Midbrain (tissue), 1 donor: ENCODE results near the gene TUSC7.

Experiments
- DNase-seq: peaks from one replicate; lab custom pipeline; 2025; lab: John Stamatoyannopoulos, UW

TUSC7 gene

GRCh38 chr3:116709479-116709878, at the start of gene TUSC7:
Gene TUSC7, plus strand, starts transcription at chr3:116709779.
- no peak for DNase-seq

- DNase-seq = no peak
Measured at GRCh38 chr3:116661196-116661595, 48.4 kb upstream of the TUSC7 start.

GRCh38 chr3:116663161-116664110, 46.1 kb upstream of the TUSC7 start:
- peak; percentile 28 for DNase-seq

GRCh38 chr3:116667324-116667723, 42.3 kb upstream of the TUSC7 start:
- DNase-seq = no peak

DNA sequence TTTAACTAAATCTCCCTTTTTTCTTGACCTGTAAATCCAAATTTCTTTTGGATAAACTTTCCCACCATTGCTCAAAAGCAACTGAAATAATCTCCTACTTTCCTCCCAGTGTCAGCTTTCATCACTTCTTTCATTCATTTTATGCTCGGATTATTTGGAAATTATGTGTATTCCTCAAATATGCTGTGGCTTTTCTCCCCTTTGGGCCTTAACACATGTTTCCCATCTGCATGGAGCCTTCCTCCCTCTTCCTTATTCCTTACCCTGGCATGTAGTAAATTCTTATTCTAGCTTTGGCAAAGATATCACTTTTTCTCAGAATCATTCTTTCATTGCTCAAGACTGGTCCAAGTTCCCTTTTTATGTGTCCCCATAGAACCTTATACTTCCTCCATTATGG, 41.8 kb upstream of the TUSC7 start:
- DNase-seq = no peak

DNA sequence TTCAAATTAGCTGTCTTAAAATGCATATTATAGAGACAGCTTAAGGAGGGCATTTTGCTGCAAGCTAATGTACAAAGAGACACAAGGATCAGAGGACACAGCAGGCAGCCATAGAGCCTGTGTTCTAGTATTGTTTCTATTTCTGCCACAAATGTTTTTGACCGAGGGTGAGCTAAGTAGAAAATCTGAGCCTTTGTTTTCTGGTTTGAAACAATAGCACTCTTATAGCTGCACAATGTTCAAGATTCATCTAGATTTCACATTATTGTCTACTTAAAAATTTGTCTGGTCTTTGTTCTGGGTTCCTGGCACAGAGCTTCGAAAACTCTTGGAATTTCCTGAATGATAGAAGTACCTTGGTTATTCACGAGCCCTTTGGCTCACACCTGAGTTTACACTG, 40.0 kb upstream of the TUSC7 start:
- peak; percentile 39 for DNase-seq

GRCh38 chr3:116671151-116671550, 38.4 kb upstream of the TUSC7 start:
- DNase-seq = no peak

DNA sequence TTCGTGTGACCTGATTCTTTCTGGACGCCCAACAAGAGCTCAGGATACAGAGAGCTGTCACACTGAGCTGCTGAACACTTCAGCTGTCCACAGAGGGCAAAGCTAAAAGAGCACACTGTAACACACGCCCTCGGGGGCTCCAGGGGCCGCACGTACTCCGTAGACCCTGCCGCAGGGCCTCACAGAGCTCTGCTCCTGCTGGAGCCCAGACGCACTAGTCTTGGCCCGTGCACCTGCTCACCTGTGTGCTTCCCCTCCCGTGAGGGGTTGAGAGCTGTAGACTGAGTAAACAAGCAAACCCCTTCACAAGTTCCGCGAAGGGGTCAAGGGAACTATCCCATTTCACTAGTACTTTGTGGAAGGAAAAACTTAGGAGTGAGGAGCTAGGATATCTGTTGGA, 30.7 kb upstream of the TUSC7 start:
- no peak for DNase-seq

DNA sequence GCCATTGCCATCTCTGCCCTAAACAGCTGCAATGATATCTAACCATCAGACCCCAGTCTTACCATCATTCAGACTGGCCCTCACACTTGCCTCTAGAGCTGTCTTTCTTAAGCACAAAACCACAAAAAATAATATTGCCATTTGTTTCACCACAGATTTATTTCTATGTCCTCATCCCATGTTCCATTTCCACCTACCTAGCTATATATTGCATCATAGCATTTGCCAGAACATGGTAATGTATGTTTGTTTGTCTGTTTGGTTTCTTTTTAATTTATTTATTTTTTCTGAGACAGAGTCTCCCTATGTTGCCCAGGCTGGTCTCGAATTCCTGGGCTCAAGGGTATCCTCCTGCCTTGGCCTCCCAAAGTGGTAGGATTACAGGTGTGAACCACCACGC, 18.5 kb upstream of the TUSC7 start:
- DNase-seq = no peak

GRCh38 chr3:116701070-116701469, 8.5 kb upstream of the TUSC7 start:
- DNase-seq = no peak

- no peak for DNase-seq
Measured at GRCh38 chr3:116702334-116702733, 7.2 kb upstream of the TUSC7 start.

GRCh38 chr3:116707531-116707930, 2.0 kb upstream of the TUSC7 start:
- no peak for DNase-seq

DNA sequence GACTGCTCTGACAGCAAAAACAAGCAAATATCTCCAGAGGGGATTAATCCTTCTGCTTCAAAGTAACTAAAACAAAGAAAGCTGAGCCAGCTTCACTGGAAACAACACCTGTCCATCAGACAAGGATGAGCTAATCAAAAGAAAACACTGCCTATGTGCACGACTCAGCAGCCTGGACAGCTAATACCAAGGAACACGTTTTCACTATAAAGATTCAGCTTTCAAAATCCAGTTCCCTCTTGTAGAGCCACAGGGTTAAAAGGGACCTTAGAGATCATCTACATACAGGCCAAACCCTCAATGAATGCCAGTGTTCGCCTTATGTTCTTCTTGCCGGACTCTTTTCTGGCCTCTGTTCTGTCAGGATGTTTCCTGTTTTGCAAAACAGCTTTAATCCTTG, 6.9 kb downstream of the TUSC7 start:
- no peak for DNase-seq

DNA sequence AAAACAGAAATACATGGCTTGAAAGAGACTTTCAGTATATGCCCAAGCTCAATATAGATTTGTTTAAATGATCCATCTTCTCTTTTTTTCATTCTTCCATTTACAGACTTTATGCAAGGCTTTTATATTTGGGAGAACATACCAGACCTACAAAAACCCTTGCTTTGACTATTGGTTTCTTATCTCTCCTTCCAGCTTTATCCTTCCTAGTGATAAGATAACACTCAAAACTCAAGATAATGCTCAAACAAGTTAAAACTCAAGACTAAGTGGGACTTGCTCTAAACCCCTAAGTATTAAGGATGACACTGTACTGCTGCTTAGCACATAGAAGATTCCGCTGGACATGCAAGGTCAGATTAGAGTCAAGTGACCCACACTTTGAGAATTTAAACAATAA, 8.0 kb downstream of the TUSC7 start:
- no peak for DNase-seq

DNA sequence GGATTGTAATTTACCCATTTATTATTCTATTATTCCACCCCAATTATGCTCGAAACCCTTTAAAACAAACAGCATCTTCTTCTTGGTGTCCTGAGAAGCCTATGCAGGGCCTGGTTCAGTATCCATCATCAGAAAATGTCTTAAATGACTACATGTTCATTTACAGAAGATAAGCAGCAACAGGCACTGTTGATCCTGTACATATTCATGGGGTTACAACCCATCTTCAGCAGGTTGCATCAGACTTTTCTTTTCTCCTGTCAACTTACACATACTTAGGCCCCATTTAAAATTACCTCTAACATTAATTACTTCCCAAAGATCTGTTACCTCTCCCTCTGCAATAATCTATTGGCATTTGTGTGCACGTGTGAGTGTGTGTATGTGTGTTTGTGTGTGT, 18.9 kb downstream of the TUSC7 start:
- no peak for DNase-seq

DNA sequence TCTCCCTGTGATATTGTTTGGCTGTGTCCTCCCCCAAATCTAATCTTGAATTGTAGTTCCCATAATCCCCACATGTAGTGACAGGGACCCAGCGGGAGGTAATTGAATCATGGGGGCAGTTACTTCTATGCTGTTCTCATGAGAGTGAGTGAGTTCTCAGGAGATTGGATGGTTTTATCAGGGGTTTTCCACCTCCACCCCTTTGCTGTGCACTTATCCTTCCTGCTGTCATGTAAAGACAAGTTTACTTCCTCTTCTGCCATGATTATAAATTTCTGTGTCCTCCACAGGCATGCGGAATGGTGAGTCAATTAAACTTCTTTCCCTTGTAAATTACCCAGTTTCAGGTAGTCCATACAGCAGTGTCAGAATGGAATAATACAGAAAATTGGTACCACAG, 24.7 kb downstream of the TUSC7 start:
- DNase-seq = no peak

GRCh38 chr3:116739678-116740077, 30.1 kb downstream of the TUSC7 start:
- no peak for DNase-seq

DNA sequence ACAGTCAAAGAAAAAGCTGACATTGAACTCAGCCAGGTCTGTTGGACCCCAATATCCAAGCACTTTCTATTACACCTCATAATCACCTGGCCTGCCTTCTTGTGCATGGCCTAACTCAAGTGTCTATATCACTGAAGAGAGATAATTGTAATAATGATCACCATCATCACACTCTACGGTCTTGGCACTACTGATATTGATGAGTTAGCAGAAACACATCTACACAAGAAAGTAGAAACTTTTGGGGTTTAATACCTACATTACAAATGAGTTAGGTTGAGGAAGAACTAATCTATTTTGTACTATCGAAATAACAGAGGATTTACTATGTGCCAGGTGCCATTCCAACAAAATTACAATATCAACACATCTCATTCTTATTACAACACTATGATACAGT, 30.7 kb downstream of the TUSC7 start:
- DNase-seq = no peak

GRCh38 chr3:116741467-116741866, 31.9 kb downstream of the TUSC7 start:
- peak; percentile 39 for DNase-seq

- no peak for DNase-seq
Measured at GRCh38 chr3:116743062-116743461, 33.5 kb downstream of the TUSC7 start.

DNA sequence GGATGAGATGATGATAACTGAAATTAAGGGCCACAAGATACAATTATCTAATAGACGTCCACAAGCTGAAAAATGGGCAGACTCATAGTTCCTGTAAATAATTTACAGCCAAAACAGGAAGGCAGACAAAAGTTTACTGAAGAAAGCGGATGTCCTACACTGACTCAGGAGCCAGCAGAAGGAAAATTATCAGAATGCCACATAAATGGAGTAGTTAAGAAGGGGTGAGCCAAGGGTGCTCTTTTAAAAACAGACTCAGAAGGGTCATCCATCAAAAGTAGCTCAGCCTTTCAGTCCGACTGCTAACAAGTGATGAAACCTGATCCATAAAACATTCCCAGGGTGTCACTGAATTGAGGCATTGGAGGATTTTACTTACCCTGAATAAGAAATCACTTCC, 39.8 kb downstream of the TUSC7 start:
- no peak for DNase-seq

DNA sequence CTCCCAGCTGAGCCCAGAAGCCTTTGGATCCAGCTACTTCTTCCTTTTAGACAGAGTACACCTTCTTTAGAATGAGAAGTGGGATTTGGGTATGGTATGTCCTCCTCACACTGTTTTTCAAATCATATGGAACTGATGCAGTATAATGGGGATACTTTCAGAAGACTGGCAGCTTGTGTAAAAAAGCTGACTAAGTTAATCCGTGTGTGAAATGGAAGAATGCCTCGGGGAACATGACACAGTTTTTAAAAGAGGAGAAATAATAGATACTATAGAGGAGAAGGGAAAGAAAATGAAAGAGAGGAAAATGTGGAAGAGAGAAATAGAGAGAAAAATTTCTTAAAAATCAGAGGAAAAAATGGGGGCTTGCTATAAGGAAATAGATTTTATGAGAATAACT, 47.7 kb downstream of the TUSC7 start:
- no peak for DNase-seq

DNA sequence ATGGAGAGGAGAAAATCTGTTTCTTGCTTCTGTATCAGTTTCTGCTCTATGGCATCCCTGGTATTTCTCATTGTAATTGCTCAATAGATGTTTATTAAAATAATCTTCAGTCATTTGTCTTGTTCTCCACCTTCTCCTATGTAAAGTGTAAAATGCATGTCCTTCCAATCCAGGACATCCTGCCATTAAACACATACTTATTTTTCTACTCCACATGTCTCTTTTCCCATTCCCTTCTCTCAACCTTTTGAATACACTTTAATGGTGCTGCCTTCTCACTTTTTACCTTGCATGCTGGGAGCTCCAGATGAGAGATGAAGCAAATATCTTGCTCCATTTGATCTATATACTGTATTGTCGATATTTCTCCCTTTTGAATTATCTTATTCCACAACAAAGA, 49.7 kb downstream of the TUSC7 start:
- DNase-seq = no peak
